Karpas-422 (cell line): ENCODE measurements around the gene CD63. TPM values are rescaled to one million over a fixed set of nuclear protein-coding genes. Genes with fewer than 3 reads are reported as not detected.

Experiments used
- DNase-seq: peaks from one replicate; pipeline ENCODE4 v3.0.0-alpha.2; 2015
- H2AFZ ChIP-seq: fragments of 200-600 bp; sonication (generic); 2 replicates; pipeline ENCODE4 v1.6.1; 2014; ENCODE audit warnings: antibody characterized with exemption, low read length, mixed read lengths
- H3K27ac ChIP-seq: fragments of 200-600 bp; sonication (generic); 2 replicates; pipeline ENCODE4 v1.5.1; 2014; ENCODE audit warnings: mild to moderate bottlenecking, low read length, moderate library complexity
- H3K27me3 ChIP-seq: fragments of 200-600 bp; sonication (generic); 2 replicates; pipeline ENCODE4 v1.6.1; 2014; ENCODE audit warnings: low read length, mixed read lengths
- H3K36me3 ChIP-seq: fragments of 200-600 bp; sonication (generic); 2 replicates; pipeline ENCODE4 v1.6.1; 2014; ENCODE audit warnings: low read length, mixed read lengths; ENCODE audit not compliant: insufficient read depth
- H3K4me1 ChIP-seq: fragments of 200-600 bp; sonication (generic); 2 replicates; pipeline ENCODE4 v1.6.1; 2014; ENCODE audit warnings: mild to moderate bottlenecking, low read length, mixed read lengths
- H3K4me2 ChIP-seq: fragments of 200-600 bp; sonication (generic); 2 replicates; pipeline ENCODE4 v1.6.1; 2014; ENCODE audit warnings: low read length, low read depth, mild to moderate bottlenecking; ENCODE audit not compliant: poor library complexity, severe bottlenecking
- H3K4me3 ChIP-seq: fragments of 200-600 bp; sonication (generic); 2 replicates; pipeline ENCODE4 v1.5.1; 2014; ENCODE audit warnings: mild to moderate bottlenecking, antibody characterized with exemption, low read length, mixed read lengths
- H3K79me2 ChIP-seq: fragments of 200-600 bp; sonication (generic); 2 replicates; pipeline ENCODE4 v1.6.1; 2014; ENCODE audit warnings: mild to moderate bottlenecking, low read length, mixed read lengths
- H3K9ac ChIP-seq: fragments of 200-600 bp; sonication (generic); 2 replicates; pipeline ENCODE4 v1.6.0; 2014; ENCODE audit warnings: low read length
- H3K9me2 ChIP-seq: fragments of 200-600 bp; sonication (generic), shearing (Covaris generic); replicated peaks from 2 replicates; pipeline ENCODE4 v1.6.0; 2014; ENCODE audit warnings: mild to moderate bottlenecking, low read length, moderate library complexity; ENCODE audit not compliant: insufficient read depth
- H3K9me3 ChIP-seq: fragments of 300-700, 200-600 bp; sonication (generic); 2 replicates; pipeline ENCODE4 v1.6.1; 2014; ENCODE audit warnings: low read length, mixed read lengths
- H4K20me1 ChIP-seq: fragments of 200-600 bp; sonication (generic); 2 replicates; pipeline ENCODE4 v1.6.1; 2014; ENCODE audit warnings: mild to moderate bottlenecking, antibody characterized with exemption, low read length, low read depth; ENCODE audit not compliant: insufficient read depth
- total RNA-seq: library from RNA; depleted of rRNA; stranded (reverse); fragments of >200 nt; shearing (Covaris generic); gene quantifications from 2 replicates; pipeline ENCODE4 v1.2.3, GENCODE V29; 2014; ENCODE audit warnings: low replicate concordance

The CD63 gene
- total RNA-seq, 1 experiment from 2014 or later: 150 TPM

DNA sequence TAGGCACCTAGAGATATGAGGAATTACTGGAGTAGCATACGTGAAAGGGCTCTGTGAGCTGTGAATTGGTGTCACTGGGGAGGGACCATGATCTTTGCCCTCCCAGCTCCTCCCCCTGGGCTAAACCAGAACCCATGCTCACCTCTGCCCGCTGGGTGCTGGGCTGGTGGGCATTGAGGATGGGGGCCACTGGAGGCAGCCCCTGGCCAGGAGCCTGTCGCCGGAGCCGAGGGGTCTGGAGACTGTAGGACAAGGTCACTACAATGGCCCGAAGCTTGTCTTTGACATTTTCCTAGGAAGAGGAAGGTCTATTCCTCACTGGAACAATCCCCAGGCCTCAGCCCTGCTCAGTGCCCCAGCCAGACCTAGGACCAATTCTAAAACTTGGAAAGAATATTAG is 32.7 kb downstream of the CD63 start:
- no peaks in the 10 kb centered on the region for H3K36me3 ChIP-seq
- H3K79me2 ChIP-seq: no peaks in the 10 kb centered on the region
- no peak overlapping the region for H3K27ac ChIP-seq
- H3K4me3 ChIP-seq: no peak overlapping the region
- H2AFZ ChIP-seq: no peak overlapping the region
- no peaks in the 10 kb centered on the region for H3K27me3 ChIP-seq
- H3K4me2 ChIP-seq: no peak overlapping the region
- no peak for DNase-seq
- H3K9me2 ChIP-seq: no peaks in the 10 kb centered on the region
- no peaks in the 10 kb centered on the region for H3K4me1 ChIP-seq
- no peak overlapping the region for H3K9ac ChIP-seq
- no peaks in the 10 kb centered on the region for H4K20me1 ChIP-seq
- H3K9me3 ChIP-seq: no peaks in the 10 kb centered on the region

DNA sequence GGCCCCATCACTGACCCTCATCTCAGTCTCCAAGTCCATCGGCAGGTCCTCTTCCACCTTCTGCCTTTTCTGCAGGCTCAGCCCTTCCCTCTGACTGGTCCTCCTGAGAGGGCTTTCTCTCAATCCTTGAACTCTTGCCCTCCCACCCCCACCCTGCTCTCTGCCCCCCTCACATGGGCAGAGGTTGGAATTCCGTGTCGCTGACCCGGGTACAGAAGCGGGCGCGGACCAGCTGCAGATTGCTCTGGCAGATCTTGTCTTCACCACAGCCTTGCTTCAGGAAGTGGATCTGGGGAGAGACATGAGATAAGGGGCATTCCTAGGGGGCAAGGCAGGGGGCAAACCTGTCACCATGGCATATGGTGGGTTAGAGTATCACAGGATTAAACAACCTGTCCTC is 33.5 kb downstream of the CD63 start:
- no peak for DNase-seq

GRCh38 chr12:55694651-55695050 is 34.2 kb downstream of the CD63 start:
- Histone ChIP-seq H3K9me2 (no peaks in the 10 kb centered on the region), H2AFZ (no peak overlapping the region), H4K20me1 (no peaks in the 10 kb centered on the region), H3K36me3 (no peaks in the 10 kb centered on the region), H3K4me3 (no peak overlapping the region), H3K9ac (no peak overlapping the region), H3K79me2 (no peaks in the 10 kb centered on the region), H3K9me3 (no peaks in the 10 kb centered on the region), H3K4me1 (no peaks in the 10 kb centered on the region), H3K4me2 (no peak overlapping the region), H3K27me3 (no peaks in the 10 kb centered on the region), H3K27ac (no peak overlapping the region)
- no peak for DNase-seq

More for the DNA sequence above, 33.5 kb downstream of the CD63 start:
- H3K9me3 ChIP-seq: no peaks in the 10 kb centered on the region
- H3K9me2 ChIP-seq: no peaks in the 10 kb centered on the region
- no peaks in the 10 kb centered on the region for H3K27me3 ChIP-seq
- H4K20me1 ChIP-seq: no peaks in the 10 kb centered on the region
- H3K36me3 ChIP-seq: no peaks in the 10 kb centered on the region
- H3K4me2 ChIP-seq: no peak overlapping the region
- no peak overlapping the region for H3K4me3 ChIP-seq
- no peaks in the 10 kb centered on the region for H3K79me2 ChIP-seq
- H2AFZ ChIP-seq: no peak overlapping the region
- H3K27ac ChIP-seq: no peak overlapping the region
- no peak overlapping the region for H3K9ac ChIP-seq
- no peaks in the 10 kb centered on the region for H3K4me1 ChIP-seq

DNA sequence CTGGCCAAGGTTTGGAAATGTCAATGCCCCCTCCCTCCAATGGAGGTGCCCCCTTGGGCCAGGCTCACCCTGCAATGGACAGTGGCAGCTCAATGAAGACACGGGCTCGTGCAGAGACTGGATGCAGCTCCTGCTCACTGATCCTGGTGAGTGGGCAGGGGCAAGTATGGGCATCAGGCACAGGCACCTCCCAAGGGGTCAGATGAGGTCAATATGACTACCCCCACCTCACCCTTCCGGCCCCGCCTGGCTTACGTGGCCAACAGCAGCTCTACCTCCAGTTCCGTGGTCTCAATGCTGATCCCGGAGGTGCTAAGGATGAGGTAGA is 34.7 kb downstream of the CD63 start:
- H3K27ac ChIP-seq: no peak overlapping the region
- no peaks in the 10 kb centered on the region for H3K9me2 ChIP-seq
- no peak for DNase-seq
- H3K27me3 ChIP-seq: no peaks in the 10 kb centered on the region
- no peaks in the 10 kb centered on the region for H4K20me1 ChIP-seq
- H3K79me2 ChIP-seq: no peaks in the 10 kb centered on the region
- no peaks in the 10 kb centered on the region for H3K36me3 ChIP-seq
- H3K9ac ChIP-seq: no peak overlapping the region
- no peak overlapping the region for H3K4me2 ChIP-seq
- no peaks in the 10 kb centered on the region for H3K4me1 ChIP-seq
- H2AFZ ChIP-seq: no peak overlapping the region
- no peak overlapping the region for H3K4me3 ChIP-seq
- H3K9me3 ChIP-seq: no peaks in the 10 kb centered on the region

DNA sequence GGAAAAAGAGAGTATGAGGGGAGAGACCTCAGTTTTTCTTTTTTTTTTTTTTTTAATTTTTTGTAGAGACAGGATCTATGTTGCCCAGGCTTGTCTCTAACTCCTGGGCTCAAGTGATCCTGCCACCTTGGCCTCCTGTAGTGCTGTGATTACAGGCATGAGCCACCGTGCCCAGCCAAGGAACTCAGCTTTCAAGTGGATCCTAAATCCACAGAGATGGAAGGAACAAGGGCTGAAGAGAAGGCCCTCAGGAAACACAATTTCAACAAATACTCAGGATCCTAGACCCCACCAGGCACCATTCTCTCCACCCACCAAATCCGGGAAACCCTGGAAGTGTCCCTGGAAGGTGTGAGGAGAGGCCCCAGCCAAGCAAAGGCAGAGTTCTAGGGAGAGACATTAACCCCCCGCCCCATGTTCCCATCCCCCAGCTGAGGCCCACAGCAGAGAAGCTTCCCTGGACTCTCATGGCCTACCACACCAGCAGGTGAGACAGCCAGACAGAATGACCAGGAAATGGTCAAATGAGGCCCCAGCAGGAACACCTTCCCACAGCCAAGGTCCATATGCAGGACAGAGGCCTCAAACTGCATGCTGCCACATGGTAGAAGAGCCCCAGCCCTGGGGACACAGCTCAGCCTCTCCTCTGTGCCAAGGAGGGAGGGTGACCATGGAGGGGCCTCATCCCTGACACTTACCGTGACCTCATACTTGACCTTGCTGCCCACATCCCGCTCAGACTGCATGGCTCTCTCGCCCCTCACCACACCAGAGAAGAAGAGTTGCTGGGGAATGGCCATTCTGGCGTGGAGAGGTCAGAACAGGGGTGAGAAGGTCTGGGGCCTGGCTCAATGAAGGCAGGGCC is 35.3 kb downstream of the CD63 start:
- H2AFZ ChIP-seq: no peak overlapping the region
- H3K27me3 ChIP-seq: no peaks in the 10 kb centered on the region
- no peaks in the 10 kb centered on the region for H4K20me1 ChIP-seq
- no peak overlapping the region for H3K4me3 ChIP-seq
- no peaks in the 10 kb centered on the region for H3K9me3 ChIP-seq
- no peak overlapping the region for H3K4me2 ChIP-seq
- H3K9me2 ChIP-seq: no peaks in the 10 kb centered on the region
- no peaks in the 10 kb centered on the region for H3K79me2 ChIP-seq
- no peaks in the 10 kb centered on the region for H3K36me3 ChIP-seq
- H3K4me1 ChIP-seq: no peaks in the 10 kb centered on the region
- no peak overlapping the region for H3K9ac ChIP-seq
- no peak overlapping the region for H3K27ac ChIP-seq
- DNase-seq: no peak

DNA sequence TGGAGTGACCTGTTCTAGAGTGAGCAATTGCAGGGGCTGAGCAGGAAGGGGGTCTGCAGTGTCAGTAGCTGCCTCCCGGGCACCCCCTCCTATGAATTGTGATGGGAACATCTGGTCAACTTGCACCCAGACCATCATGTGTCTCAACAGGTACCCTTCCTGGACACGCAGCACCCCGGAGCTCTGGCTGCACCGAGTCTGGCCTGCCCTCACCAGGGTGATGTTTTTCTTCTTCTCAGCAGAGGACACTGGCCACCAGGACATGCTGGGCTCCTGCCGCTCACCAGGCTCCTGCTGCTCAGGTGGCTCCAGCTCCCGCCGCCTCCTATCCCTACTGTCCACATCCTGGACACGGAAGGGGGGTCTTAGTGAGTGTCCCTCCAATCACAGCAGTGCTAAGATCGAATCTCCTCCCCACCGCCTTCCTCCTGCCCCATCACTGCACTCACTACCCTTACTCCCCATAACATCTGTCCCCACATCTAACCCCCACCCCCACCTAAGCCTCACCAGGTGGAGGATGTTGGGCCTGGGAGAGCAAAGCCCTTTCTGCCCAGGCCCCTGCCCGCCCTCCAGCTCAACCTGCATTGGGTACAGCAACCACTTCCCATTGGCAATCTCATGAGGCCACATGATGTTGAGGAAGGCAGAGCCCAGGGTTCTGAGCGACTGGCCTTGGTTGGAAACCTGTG is 36.0 kb downstream of the CD63 start:
- Histone ChIP-seq H3K27ac (no peak overlapping the region), H3K9me3 (no peaks in the 10 kb centered on the region), H4K20me1 (no peaks in the 10 kb centered on the region), H3K4me2 (no peak overlapping the region), H3K27me3 (no peaks in the 10 kb centered on the region), H3K9ac (no peak overlapping the region), H3K4me3 (no peak overlapping the region), H3K79me2 (no peaks in the 10 kb centered on the region), H3K36me3 (no peaks in the 10 kb centered on the region), H3K9me2 (no peaks in the 10 kb centered on the region), H3K4me1 (no peaks in the 10 kb centered on the region), H2AFZ (no peak overlapping the region)
- DNase-seq: no peak

DNA sequence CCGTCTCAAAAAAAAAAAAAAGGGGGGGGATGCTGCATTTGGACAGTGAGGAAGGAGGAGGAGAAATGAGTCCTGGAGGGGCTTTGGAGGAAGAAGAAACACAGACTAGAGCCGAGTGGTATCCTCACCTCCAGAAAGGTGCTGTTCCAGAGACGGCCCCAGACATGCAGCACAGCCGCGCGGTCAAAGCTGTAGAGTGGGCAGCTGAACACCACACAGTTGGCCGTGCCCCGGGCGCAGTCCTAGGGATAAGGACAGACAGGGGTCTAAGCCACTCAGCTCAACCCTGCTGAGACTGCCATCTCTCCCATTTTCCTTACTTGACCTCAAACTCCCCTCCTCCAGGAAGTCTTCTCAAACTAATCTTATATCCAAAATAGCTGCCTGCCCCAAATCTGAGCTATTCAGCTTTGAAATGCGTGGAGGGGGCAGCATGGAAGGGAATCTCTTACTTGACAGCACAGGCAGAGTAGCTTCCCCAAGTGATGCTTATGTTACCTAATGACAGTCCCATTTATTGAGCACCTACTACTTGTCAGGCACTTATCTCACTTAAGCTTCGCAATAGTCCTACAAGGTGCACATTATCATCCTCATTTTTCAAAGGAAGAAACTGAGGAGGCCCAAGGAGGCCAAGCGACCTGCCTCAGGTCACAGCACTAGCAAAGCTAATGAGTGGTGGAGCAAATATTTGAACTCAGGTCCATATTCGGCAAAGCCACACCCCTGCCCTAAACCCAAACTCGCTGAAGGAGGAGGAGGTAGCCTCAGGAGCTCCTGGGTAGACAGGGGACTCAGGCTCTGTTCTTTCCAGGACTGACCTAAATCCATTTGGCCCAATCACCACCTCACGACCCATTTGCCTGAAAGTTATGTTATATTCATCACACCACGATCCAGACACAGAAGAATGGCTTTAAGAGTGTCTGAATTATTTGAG is 39.8 kb downstream of the CD63 start:
- no peak overlapping the region for H3K9ac ChIP-seq
- no peaks in the 10 kb centered on the region for H3K9me2 ChIP-seq

GRCh38 chr12:55687746-55688145 is 41.1 kb downstream of the CD63 start:
- Histone ChIP-seq H4K20me1 (no peaks in the 10 kb centered on the region), H3K79me2 (no peaks in the 10 kb centered on the region), H3K9me2 (no peaks in the 10 kb centered on the region), H3K4me3 (no peak overlapping the region), H3K27me3 (no peaks in the 10 kb centered on the region), H3K36me3 (no peaks in the 10 kb centered on the region), H3K4me1 (no peaks in the 10 kb centered on the region), H3K4me2 (no peak overlapping the region), H2AFZ (no peak overlapping the region), H3K9me3 (no peaks in the 10 kb centered on the region), H3K9ac (no peak overlapping the region), H3K27ac (no peak overlapping the region)
- DNase-seq: no peak

More for the DNA sequence above, 39.8 kb downstream of the CD63 start:
- Histone ChIP-seq H3K36me3 (no peaks in the 10 kb centered on the region), H3K79me2 (no peaks in the 10 kb centered on the region), H3K27ac (no peak overlapping the region), H3K4me1 (no peaks in the 10 kb centered on the region), H3K27me3 (no peaks in the 10 kb centered on the region), H4K20me1 (no peaks in the 10 kb centered on the region), H2AFZ (no peak overlapping the region), H3K4me2 (no peak overlapping the region), H3K4me3 (no peak overlapping the region), H3K9me3 (no peaks in the 10 kb centered on the region)
- no peak for DNase-seq
